Cardiac fibroblast (primary cell): Measurements from ENCODE around the gene CALM1.
A peak's percentile ranks its signal among the peaks of the same experiment; 100 is the strongest.

Experiments
- DNase-seq, 2 donors: peaks; one replicate each; pipeline versions ENCODE4 v3.0.0 to v3.0.0-alpha.2; 2010; ENCODE audit warnings: low read depth in 2 of 2
- H3K4me3 ChIP-seq, 2 donors: replicated peaks in 1 of 2; 1 replicate in 1 of 2; 2 replicates in 1 of 2; pipeline ENCODE4 v1.5.1; 2011; ENCODE audit warnings: low read depth in 2 of 2, low read length in 2 of 2, mild to moderate bottlenecking in 2 of 2, moderate library complexity in 1 of 2
- TF ChIP-seq, protein P1 (sequence below): IDR thresholded peaks from one replicate; pipeline ENCODE4 v1.5.1; 2011; ENCODE audit warnings: low read depth, mild to moderate bottlenecking, low read length, inconsistent platforms

Gene CALM1

DNA sequence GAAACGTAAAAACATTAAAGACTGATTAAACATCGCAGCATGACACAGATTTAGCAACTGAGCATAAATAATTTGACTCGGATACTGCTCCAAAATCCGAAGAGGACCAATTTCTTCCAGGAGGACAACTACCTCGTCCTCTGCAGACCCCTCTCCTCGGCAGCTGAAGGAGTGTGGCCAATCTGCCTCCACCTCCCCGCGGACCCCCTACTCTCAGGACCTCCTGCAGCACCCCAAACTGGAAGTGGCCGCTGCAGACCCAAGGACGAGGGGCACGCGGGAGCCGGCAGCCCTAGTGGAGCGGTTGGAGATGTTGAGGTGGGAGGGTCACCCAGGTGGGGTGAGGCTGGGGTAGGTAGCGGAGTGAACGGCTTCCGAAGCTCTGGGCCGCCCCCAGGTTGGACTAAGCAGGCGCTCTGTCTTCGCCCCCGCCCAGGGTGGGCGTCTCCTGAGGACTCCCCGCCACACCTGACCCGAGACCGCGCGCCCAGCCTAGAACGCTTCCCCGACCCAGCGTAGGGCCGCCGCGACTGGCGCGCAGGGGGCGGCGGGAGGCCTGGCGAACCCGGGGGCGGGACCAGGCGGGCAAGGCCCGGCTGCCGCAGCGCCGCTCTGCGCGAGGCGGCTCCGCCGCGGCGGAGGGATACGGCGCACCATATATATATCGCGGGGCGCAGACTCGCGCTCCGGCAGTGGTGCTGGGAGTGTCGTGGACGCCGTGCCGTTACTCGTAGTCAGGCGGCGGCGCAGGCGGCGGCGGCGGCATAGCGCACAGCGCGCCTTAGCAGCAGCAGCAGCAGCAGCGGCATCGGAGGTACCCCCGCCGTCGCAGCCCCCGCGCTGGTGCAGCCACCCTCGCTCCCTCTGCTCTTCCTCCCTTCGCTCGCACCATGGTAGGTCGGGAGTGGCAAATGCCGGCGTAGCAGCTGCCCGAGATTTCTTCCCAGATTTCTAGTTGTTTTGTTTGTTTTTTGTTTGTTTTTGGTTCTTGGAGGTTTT lies at the start of gene CALM1:
Gene CALM1, plus strand, starts transcription at position 689 of the 999 bp plus-strand sequence. Its CDS starts 202 bp downstream, at position 891.
- TF ChIP-seq, protein P1, sequence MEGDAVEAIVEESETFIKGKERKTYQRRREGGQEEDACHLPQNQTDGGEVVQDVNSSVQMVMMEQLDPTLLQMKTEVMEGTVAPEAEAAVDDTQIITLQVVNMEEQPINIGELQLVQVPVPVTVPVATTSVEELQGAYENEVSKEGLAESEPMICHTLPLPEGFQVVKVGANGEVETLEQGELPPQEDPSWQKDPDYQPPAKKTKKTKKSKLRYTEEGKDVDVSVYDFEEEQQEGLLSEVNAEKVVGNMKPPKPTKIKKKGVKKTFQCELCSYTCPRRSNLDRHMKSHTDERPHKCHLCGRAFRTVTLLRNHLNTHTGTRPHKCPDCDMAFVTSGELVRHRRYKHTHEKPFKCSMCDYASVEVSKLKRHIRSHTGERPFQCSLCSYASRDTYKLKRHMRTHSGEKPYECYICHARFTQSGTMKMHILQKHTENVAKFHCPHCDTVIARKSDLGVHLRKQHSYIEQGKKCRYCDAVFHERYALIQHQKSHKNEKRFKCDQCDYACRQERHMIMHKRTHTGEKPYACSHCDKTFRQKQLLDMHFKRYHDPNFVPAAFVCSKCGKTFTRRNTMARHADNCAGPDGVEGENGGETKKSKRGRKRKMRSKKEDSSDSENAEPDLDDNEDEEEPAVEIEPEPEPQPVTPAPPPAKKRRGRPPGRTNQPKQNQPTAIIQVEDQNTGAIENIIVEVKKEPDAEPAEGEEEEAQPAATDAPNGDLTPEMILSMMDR: no peak
- DNase-seq: peak; percentile 93 to 98
- H3K4me3 ChIP-seq: peak within 1 kb of the TSS; percentile 92 to 97

DNA sequence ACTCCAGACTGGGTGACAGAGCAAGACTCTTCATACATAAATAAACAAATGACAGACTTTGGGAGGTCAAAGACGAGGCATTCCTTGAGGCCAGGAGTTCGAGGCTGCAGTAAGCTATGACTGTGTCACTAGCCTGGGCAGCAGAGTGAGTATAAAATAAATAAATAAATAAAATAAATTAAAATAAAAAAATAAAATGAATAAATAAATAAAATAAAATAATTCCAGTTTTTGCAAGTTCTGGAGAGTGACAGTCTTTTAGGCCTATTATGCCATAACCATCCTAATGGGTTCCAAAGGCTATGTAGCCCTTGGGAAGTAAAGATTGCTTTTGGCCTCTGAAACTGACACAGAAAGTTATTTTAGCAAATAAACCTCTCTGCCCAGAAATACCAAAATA lies 48.6 kb upstream of the CALM1 start:
- TF ChIP-seq, protein P1: no peak

DNA sequence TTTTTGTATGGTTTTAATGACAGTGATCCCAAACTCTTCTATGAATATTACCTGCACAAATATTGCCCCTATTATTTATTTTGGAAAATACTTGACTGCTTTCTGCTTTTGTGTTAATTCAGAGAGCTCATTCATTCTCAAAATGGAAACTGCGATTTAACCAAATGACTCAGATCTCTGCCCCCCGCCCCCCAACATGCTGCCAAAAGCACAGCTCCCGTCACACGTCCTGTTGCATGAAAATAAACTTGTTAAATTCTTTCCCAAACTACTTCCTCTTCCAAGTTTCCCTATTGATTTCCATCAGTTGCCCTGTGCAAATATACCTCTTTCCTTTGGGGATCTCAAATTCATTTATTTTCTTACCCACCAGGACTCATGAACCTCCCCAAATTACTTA lies 47.1 kb upstream of the CALM1 start:
- no peak for DNase-seq
- TF ChIP-seq, protein P1: no peak
- no peak overlapping the region for H3K4me3 ChIP-seq

More for the DNA sequence above, 48.6 kb upstream of the CALM1 start:
- no peak overlapping the region for H3K4me3 ChIP-seq
- DNase-seq: no peak

DNA sequence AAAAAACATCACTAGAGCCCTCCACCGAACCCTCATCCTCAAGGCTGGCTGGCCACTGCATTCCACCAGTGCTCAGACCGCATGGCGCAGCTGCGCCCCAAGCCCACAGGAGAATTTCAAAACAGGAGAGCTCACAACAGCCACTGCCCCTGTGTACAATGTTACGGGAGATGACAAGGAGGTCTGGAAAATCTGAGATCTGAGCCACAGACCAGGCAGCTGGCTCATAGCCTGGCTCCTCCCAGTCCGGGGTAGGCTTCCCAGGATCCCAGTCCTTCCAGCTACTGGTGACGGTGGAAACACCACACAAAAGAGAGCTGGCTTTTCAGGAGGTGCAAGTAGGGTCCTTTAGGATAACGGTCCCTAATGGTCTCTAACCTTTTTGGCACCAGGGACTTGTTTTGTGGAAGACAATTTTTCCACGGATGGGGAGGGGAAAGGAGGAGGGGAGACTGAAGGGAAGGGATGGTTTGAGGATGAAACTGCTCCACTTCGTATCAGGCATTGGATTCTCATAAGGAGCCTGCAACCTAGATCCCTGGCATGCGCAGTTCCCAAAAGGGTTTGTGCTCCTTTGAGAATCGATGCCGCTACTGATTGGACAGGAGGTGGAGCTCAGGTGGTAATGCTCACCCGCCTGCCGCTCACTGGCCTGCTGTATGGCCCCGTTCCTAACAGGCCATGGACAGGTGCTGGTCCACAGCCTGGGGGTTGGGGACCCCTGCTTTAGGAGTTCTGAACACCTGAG lies 42.1 kb upstream of the CALM1 start:
- H3K4me3 ChIP-seq: no peak overlapping the region
- DNase-seq: peak in 1 of 2 donors; percentile 21

DNA sequence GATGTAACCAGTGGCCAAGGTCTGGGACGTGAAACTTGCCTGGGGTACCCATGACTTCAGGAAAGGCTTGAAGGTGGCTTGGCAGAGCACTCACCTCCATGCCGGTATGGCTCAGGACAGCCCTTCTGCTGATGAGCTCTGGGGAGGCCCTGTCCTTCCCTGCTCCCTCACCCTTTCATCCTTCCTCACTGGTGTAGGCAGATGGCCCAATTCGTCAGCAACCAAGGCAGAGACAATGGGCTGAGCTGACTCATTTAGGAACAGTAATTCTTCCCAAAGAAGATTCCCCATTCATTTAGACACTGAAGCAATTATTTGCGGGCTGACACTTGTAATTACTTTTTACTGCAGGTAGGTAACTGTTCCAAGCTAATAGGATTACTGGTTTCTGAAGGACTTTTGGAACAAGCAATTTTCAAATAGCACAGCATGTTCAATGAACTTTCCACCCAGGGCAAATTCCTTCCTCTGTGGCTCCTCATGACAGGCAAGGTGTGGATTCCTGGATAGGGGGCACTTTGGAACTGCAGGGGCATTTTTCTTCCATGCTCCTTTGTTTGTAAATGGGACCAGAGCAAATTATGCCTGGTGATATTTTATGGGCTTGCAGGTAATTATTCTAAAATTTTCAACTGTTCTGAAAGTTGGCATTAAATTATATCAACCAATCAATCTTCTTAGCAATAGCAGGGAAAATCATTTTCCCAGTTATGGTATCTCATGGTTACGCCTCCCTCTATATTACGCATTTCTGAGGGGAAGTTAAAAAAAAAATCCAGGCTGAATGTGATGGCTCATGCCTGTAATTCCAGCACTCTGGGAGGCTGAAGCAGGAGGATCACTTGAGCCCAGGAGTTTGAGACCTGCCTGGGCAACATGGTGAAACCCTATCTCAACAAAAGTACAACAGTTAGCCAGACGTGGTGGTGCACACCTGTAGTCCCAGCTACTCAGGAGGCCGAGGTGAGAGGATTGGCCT lies 41.0 kb upstream of the CALM1 start:
- no peak overlapping the region for H3K4me3 ChIP-seq
- TF ChIP-seq, protein P1: no peak
- DNase-seq: peak in 1 of 2 donors; percentile 46

More for the DNA sequence above, 42.1 kb upstream of the CALM1 start:
- TF ChIP-seq, protein P1: no peak

DNA sequence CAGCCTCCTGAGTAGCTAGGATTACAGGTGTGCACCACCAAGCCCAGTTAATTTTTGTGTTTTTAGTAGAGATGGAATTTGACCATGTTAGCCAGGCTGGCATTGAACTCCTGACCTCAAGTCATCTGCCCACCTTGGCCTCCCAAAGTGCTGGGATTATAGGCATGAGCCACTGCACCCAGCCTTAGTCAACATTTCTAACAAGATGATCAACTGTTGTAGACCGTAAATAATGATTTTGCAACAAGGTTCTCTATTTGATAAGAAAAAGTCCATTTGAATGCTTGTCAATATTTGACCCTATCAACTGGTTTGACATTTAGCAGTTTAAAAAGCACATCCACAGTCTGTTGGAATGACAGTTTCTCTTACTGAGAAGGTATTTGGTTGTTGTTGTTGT lies 39.9 kb upstream of the CALM1 start:
- H3K4me3 ChIP-seq: no peak overlapping the region
- TF ChIP-seq, protein P1: no peak
- no peak for DNase-seq
